HFFc6 (cell line): ENCODE measurements around the gene ADGRL4. TPM values are rescaled to one million over a fixed set of nuclear protein-coding genes. Genes with fewer than 3 reads are reported as not detected.
"Not testable (repeated sequence)": the region's sequence is repeated elsewhere in the genome, so short reads cannot be mapped to it uniquely, and the experiment has no call there.

Source experiments
- DNase-seq: peaks from one replicate; pipeline ENCODE4 v3.0.0-alpha.2; 2018
- H3K27ac Mint-ChIP-seq: 2 replicates; pipeline ENCODE4 v1.8.0; 2020; ENCODE audit warnings: mild to moderate bottlenecking, mixed read lengths
- H3K27me3 Mint-ChIP-seq: 2 replicates; pipeline ENCODE4 v1.8.0; 2021; ENCODE audit warnings: mild to moderate bottlenecking, moderate library complexity, mixed read lengths; ENCODE audit not compliant: insufficient read depth
- H3K36me3 Mint-ChIP-seq: 2 replicates; pipeline ENCODE4 v1.8.0; 2021; ENCODE audit warnings: low read depth, mixed read lengths
- H3K4me1 Mint-ChIP-seq: 2 replicates; pipeline ENCODE4 v1.8.0; 2020; ENCODE audit warnings: low read depth, mixed read lengths
- H3K4me3 Mint-ChIP-seq: 2 replicates; pipeline ENCODE4 v1.8.0; 2020; ENCODE audit warnings: mild to moderate bottlenecking, moderate library complexity, mixed read lengths
- H3K9me3 Mint-ChIP-seq: 2 replicates; pipeline ENCODE4 v1.8.0; 2020; ENCODE audit warnings: mild to moderate bottlenecking, mixed read lengths
- total RNA-seq, 6 experiments: library from RNA; stranded (reverse); fragmentation: NEBNext Ultra II Directional; extraction: Animal tissue kit (Norgen Biotek cat#: 25700); gene quantifications; 2 replicates in 1 of 6; 3 replicates in 5 of 6; pipeline ENCODE4 v1.2.3, GENCODE V29; 2021
- TF ChIP-seq, protein P1 (sequence below): fragments of 200-600 bp; sonication (generic); IDR thresholded peaks from 2 replicates; pipeline ENCODE4 v1.5.0; 2021; ENCODE audit warnings: antibody characterized with exemption, mild to moderate bottlenecking

The ADGRL4 gene
- total RNA-seq, 6 experiments from 2014 or later: 11.8 to 24.7 (median 16.1) TPM

DNA sequence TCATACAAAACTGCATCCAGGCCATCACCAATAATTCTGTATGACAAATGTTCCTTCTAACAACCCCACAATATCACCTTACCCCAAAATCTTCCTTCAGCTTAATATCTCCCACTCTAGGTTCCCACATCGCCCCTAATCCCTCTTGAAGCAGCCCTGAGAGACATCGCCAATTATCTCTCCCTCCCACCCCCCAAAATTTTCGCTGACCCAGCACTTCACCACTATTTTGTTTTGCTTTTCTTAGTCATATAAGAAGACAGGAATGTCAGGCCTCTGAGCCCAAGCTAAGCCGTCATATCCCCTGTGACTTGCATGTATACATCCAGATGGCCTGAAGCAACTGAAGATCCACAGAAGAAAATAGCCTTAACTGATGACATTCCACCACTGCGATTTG, 126.3 kb downstream of the ADGRL4 start:
- no peaks in the 10 kb centered on the region for H3K27me3 Mint-ChIP-seq
- no peaks in the 10 kb centered on the region for H3K36me3 Mint-ChIP-seq
- H3K4me1 Mint-ChIP-seq: peaks cover 8% of the 10 kb centered on the region
- no peak for DNase-seq
- no peaks in the 10 kb centered on the region for H3K9me3 Mint-ChIP-seq
- no peak overlapping the region for H3K4me3 Mint-ChIP-seq
- TF ChIP-seq, protein P1, sequence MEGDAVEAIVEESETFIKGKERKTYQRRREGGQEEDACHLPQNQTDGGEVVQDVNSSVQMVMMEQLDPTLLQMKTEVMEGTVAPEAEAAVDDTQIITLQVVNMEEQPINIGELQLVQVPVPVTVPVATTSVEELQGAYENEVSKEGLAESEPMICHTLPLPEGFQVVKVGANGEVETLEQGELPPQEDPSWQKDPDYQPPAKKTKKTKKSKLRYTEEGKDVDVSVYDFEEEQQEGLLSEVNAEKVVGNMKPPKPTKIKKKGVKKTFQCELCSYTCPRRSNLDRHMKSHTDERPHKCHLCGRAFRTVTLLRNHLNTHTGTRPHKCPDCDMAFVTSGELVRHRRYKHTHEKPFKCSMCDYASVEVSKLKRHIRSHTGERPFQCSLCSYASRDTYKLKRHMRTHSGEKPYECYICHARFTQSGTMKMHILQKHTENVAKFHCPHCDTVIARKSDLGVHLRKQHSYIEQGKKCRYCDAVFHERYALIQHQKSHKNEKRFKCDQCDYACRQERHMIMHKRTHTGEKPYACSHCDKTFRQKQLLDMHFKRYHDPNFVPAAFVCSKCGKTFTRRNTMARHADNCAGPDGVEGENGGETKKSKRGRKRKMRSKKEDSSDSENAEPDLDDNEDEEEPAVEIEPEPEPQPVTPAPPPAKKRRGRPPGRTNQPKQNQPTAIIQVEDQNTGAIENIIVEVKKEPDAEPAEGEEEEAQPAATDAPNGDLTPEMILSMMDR: no peak
- no peak overlapping the region for H3K27ac Mint-ChIP-seq

DNA sequence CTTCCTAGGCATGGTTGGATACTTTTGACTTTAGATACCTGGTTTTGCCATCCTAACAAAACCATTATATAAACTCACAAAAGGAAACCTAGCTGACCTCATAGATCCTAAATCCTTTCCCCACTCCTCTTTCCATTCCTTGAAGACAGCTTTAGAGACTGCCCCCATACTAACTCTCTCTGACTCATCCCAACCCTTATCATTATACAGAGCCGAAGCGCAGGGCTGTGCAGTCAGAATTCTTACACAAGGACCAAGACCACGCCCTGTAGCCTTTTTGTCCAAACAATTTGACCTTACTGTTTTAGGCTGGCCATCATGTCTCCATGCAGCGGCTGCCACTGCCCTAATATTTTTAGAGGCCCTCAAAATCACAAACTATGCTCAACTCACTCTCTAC, 130.5 kb downstream of the ADGRL4 start:
- H3K9me3 Mint-ChIP-seq, H3K27ac Mint-ChIP-seq, H3K36me3 Mint-ChIP-seq, H3K27me3 Mint-ChIP-seq, DNase-seq, H3K4me3 Mint-ChIP-seq: not testable (repeated sequence)
- H3K4me1 Mint-ChIP-seq: peaks cover 24% of the 10 kb centered on the region

DNA sequence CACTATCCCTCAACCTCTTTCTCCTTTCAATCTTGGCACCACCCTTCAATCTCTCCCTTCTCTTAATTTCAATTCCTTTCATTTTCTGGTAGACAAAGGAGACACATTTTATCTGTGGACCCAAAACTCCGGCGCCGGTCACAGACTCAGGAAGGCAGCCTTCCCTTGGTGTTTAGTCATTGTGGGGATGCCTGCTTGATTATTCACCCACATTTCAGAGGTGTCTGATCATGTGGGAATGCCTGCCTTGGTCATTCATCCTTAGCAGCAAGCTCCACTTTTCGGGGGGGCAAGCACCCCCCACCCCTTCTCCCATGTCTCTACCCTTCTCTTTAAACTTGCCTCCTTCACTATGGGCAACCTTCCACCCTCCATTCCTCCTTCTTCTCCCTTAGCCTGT, 133.7 kb downstream of the ADGRL4 start:
- H3K27me3 Mint-ChIP-seq, H3K9me3 Mint-ChIP-seq, H3K36me3 Mint-ChIP-seq: not testable (repeated sequence)
- peak overlapping the region; percentile 90 for H3K27ac Mint-ChIP-seq
- H3K4me3 Mint-ChIP-seq: peak overlapping the region; percentile 56
- peak; percentile 58 for DNase-seq
- H3K4me1 Mint-ChIP-seq: peaks cover 24% of the 10 kb centered on the region

DNA sequence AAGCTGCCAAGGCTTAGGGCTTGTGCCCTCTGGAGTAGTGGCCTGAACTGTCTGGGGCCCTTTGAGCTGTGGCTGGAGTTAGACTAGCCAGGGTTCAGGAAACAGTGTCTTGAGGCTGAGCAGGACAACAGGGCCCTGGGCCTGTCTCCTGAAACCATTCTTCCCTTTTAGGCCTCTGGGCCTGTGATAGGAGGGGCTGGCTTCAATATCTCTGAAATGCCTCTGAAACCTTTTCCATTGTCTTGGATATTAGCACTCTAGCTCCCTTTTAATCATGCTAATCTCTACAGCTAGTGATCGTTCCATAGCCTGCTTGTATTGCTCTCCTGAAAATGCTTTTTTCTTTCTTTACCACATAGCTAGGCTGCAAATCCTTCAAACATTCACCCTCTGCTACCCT, 135.3 kb downstream of the ADGRL4 start:
- peaks cover 24% of the 10 kb centered on the region for H3K4me1 Mint-ChIP-seq
- H3K27me3 Mint-ChIP-seq: no peaks in the 10 kb centered on the region
- TF ChIP-seq, protein P1: no peak

DNA sequence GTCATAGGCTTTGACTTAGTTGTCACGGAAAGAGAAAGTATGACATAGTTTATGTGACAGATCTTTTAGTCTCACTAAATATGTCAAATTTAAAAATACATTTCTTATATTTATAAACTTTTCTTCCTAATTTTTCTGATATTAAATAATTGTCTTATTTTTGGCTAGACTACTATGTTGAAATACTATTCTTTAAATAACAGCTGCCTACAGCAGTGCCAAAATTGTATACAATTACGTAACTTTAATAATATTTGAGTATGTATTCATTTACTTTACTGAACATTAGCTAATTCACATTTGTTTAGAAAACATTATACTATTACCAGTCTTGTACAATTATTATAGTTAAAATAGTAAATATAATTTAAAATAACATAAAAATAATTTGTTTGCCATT, 137.4 kb downstream of the ADGRL4 start:
- H3K4me1 Mint-ChIP-seq: peaks cover 24% of the 10 kb centered on the region
- DNase-seq: no peak
- TF ChIP-seq, protein P1: no peak
- no peak overlapping the region for H3K4me3 Mint-ChIP-seq
- no peaks in the 10 kb centered on the region for H3K36me3 Mint-ChIP-seq
- H3K27ac Mint-ChIP-seq: no peak overlapping the region
- no peaks in the 10 kb centered on the region for H3K9me3 Mint-ChIP-seq
- H3K27me3 Mint-ChIP-seq: no peaks in the 10 kb centered on the region

More for the DNA sequence above, 135.3 kb downstream of the ADGRL4 start:
- Mint-ChIP-seq H3K27ac (no peak overlapping the region), H3K36me3 (no peaks in the 10 kb centered on the region), H3K4me3 (no peak overlapping the region), H3K9me3 (no peaks in the 10 kb centered on the region)
- DNase-seq: no peak

DNA sequence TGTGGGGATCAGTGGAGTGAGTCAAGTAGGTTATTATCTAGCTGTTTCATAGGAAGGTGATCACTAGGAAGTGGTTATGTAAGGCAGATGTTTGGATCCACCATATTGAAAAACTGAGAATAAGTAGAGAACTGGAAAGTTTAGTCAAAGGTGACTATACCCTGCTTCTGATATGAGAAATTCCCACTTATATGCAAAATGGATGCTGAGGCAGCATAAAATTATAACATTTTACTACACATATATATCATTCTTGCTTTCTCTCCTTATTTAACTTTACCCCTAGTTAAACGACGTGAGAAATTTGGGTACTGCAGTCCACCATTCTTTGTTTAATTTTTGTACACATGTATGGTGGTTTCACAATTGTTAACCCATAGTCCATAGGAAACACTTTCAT, 142.4 kb downstream of the ADGRL4 start:
- Mint-ChIP-seq H3K4me1 (no peaks in the 10 kb centered on the region), H3K27ac (no peak overlapping the region), H3K36me3 (no peaks in the 10 kb centered on the region), H3K27me3 (no peaks in the 10 kb centered on the region), H3K4me3 (no peak overlapping the region), H3K9me3 (no peaks in the 10 kb centered on the region)
- TF ChIP-seq, protein P1: no peak
- DNase-seq: no peak

DNA sequence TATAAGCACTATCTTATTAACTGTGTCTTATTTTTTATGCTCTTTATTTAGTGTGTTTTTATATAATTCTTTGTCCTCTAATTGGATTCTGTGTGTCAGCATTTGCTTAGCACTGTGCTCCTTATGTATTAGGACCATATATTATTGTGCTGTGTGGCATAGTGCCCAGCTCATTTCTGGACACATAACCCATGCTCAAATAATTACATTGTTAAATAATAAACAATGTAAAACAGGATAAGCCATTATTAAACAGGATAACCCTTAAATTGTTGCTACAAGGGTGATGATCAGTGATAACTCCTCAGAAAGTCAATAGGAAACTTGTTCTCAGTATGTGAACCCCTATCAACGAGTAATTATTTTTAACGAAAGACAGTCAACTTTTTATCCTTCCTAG, 150.4 kb downstream of the ADGRL4 start:
- TF ChIP-seq, protein P1: no peak
- DNase-seq: no peak
- Mint-ChIP-seq H3K4me1 (no peaks in the 10 kb centered on the region), H3K36me3 (no peaks in the 10 kb centered on the region), H3K4me3 (no peak overlapping the region), H3K27me3 (no peaks in the 10 kb centered on the region; the same call in 1 of the 2 replicates), H3K27ac (no peak overlapping the region), H3K9me3 (peaks cover 4% of the 10 kb centered on the region; the same call in 1 of the 2 replicates)
